Measurements from ENCODE around the gene TXNDC16.

GRCh38 chr14:52472728-52473127 is 79.6 kb downstream of the TXNDC16 start:
- TF ChIP-seq CTCF (IDR thresholded peaks at IDR 0.05) (no peak), POLR2A (IDR thresholded peaks at IDR 0.05) (no peak), EP300 (IDR thresholded peaks at IDR 0.05) (no peak), POLR2AphosphoS5 (IDR thresholded peaks at IDR 0.05) (no peak)
